Lung (tissue), 12 donors: ENCODE measurements around the gene RRM2. TPM values are rescaled to one million over a fixed set of nuclear protein-coding genes. Genes with fewer than 3 reads are reported as not detected.
A peak's percentile ranks its signal among the peaks of the same experiment; 100 is the strongest.

Experiments
- ATAC-seq: fragments of 200-7000 bp; cut with Tn5 transposase; one replicate; pipeline ENCODE4 v1.9.1; 2020; ENCODE audit warnings: moderate number of reproducible peaks; ENCODE audit not compliant: insufficient read depth, low FRiP score
- DNase-seq, 3 donors: peaks; one replicate each; pipeline ENCODE4 v3.0.0-alpha.2; 2013 to 2017
- H3K27ac ChIP-seq, 2 donors: one replicate each; pipeline ENCODE4 v1.5.1; 2013; ENCODE audit warnings: mild to moderate bottlenecking in 2 of 2, moderate library complexity in 2 of 2, control low read depth in 1 of 2, inconsistent platforms in 1 of 2, low read depth in 1 of 2, low read length in 1 of 2
- H3K27me3 ChIP-seq, 3 donors: one replicate each; pipeline ENCODE4 v1.5.1; 2013; ENCODE audit warnings: low read length in 2 of 3; ENCODE audit not compliant: control insufficient read depth in 3 of 3, insufficient read depth in 3 of 3
- H3K36me3 ChIP-seq, 4 donors: one replicate each; pipeline ENCODE4 v1.5.1; 2013; ENCODE audit warnings: low read length in 4 of 4, mild to moderate bottlenecking in 1 of 4, moderate library complexity in 1 of 4; ENCODE audit not compliant: control insufficient read depth in 4 of 4, insufficient read depth in 4 of 4
- H3K4me1 ChIP-seq, 5 donors: one replicate each; pipeline ENCODE4 v1.5.1; 2013; ENCODE audit warnings: low read length in 5 of 5, mild to moderate bottlenecking in 2 of 5, moderate library complexity in 1 of 5; ENCODE audit not compliant: control insufficient read depth in 5 of 5, insufficient read depth in 5 of 5
- H3K4me3 ChIP-seq: one replicate; pipeline ENCODE4 v1.5.1; 2013; ENCODE audit warnings: mild to moderate bottlenecking, control low read depth, moderate library complexity
- H3K9ac ChIP-seq, 2 donors: one replicate each; pipeline ENCODE4 v1.5.1; 2013; ENCODE audit warnings: low read length in 2 of 2, control low read depth in 1 of 2; ENCODE audit not compliant: insufficient read depth in 1 of 2
- H3K9me3 ChIP-seq, 4 donors: one replicate each; pipeline ENCODE4 v1.5.1; 2013; ENCODE audit warnings: low read length in 3 of 4, mild to moderate bottlenecking in 1 of 4, moderate library complexity in 1 of 4; ENCODE audit not compliant: control insufficient read depth in 4 of 4, insufficient read depth in 3 of 4
- CTCF ChIP-seq: IDR thresholded peaks from 2 replicates; pipeline ENCODE4 v1.5.1; 2012; ENCODE audit warnings: mild to moderate bottlenecking; ENCODE audit errors: control extremely low read depth, extremely low read depth
- WGBS, 2 donors: extraction: QIAGEN DNeasy Blood & Tissue Kit; methylation state at CpG; one replicate each; pipeline ENCODE4 v1.1.7; 2013; 5-methylcytosine and 5-hydroxymethylcytosine counted together
- polyA plus RNA-seq, 2 donors: library from polyadenylated mRNA; stranded (reverse); fragments of 200-250 nt; gene quantifications; one replicate each; pipeline ENCODE4 v1.2.1, GENCODE V29; 2013
- total RNA-seq, 2 donors: library from RNA; depleted of rRNA in 1 of 2; stranded (reverse); fragments of >200 nt in 1 of 2; gene quantifications; one replicate each; pipeline ENCODE4 v1.2.1, GENCODE V29; 2014 to 2021
- donor health status: control.
- donor health status: control.
- donor health status: Bipolar disorder and iron deficiency.
- donor health status: healthy.
- donor health status: DM: yes; HTN: yes; CAD: no.

Gene RRM2
- total and polyA plus RNA-seq, 4 donors = 4.8 to 15.6 (median 5.7) TPM

- peak in 1 of 3 donors; percentile 34 for DNase-seq
- ATAC-seq = no peak
- H3K27me3 ChIP-seq = no peaks in the 10 kb centered on the region
- TF ChIP-seq CTCF = no peak
- H3K36me3 ChIP-seq = peaks cover 0 to 6% (median 0%) of the 10 kb centered on the region in 4 donors
- no peak overlapping the region for H3K4me3 ChIP-seq
- H3K9ac ChIP-seq = no peak overlapping the region
- no peak overlapping the region for H3K27ac ChIP-seq
- 94 to 96% methylated on average over 13 of the region's 13 CpGs for WGBS, 2 donors
- H3K4me1 ChIP-seq = peaks cover 0 to 15% (median 7%) of the 10 kb centered on the region in 5 donors
- no peaks in the 10 kb centered on the region for H3K9me3 ChIP-seq
Measured at GRCh38 chr2:10160203-10160955, 37.8 kb downstream of the RRM2 start.

GRCh38 chr2:10161206-10161931 is 38.8 kb downstream of the RRM2 start:
- DNase-seq (no peak), ATAC-seq (no peak)
- Histone ChIP-seq H3K9ac (no peak overlapping the region), H3K4me1 (peaks cover 0 to 25% (median 7%) of the 10 kb centered on the region in 5 donors), H3K4me3 (no peak overlapping the region), H3K9me3 (no peaks in the 10 kb centered on the region), H3K27me3 (no peaks in the 10 kb centered on the region), H3K27ac (no peak overlapping the region), H3K36me3 (no peaks in the 10 kb centered on the region)
- no peak for TF ChIP-seq CTCF
- WGBS, 2 donors = 83 to 89% methylated on average over 12 of the region's 12 CpGs

GRCh38 chr2:10161961-10162441 is 39.5 kb downstream of the RRM2 start:
- WGBS, 2 donors = 90 to 92% methylated on average over 22 of the region's 22 CpGs
- no peaks in the 10 kb centered on the region for H3K27me3 ChIP-seq
- TF ChIP-seq CTCF = no peak
- H3K27ac ChIP-seq = no peak overlapping the region
- no peak overlapping the region for H3K4me3 ChIP-seq
- ATAC-seq = no peak
- DNase-seq = no peak
- peaks cover 0 to 26% (median 7%) of the 10 kb centered on the region in 5 donors for H3K4me1 ChIP-seq
- H3K9ac ChIP-seq = no peak overlapping the region
- no peaks in the 10 kb centered on the region for H3K9me3 ChIP-seq
- H3K36me3 ChIP-seq = no peaks in the 10 kb centered on the region
